GM12873 (cell line): ENCODE results near the gene MYH6.

ENCODE experiments used
- CTCF ChIP-seq: IDR thresholded peaks from 2 replicates; pipeline ENCODE4 v1.5.1; 2012; ENCODE audit warnings: low read depth, mild to moderate bottlenecking, moderate library complexity, low read length, control low read depth; ENCODE audit not compliant: insufficient read depth; ENCODE audit errors: missing control alignments

The MYH6 gene

GRCh38 chr14:23364164-23365035 is 43.7 kb downstream of the MYH6 start:
- TF ChIP-seq CTCF: no peak

GRCh38 chr14:23362200-23362599 is 45.9 kb downstream of the MYH6 start:
- TF ChIP-seq CTCF: no peak

GRCh38 chr14:23361763-23362162 is 46.3 kb downstream of the MYH6 start:
- no peak for TF ChIP-seq CTCF

GRCh38 chr14:23361320-23361719 is 46.8 kb downstream of the MYH6 start:
- no peak for TF ChIP-seq CTCF

- no peak for TF ChIP-seq CTCF
Observed at GRCh38 chr14:23360496-23360895, 47.6 kb downstream of the MYH6 start.

GRCh38 chr14:23359722-23360447 is 48.2 kb downstream of the MYH6 start:
- TF ChIP-seq CTCF: no peak

GRCh38 chr14:23359167-23359626 is 48.9 kb downstream of the MYH6 start:
- no peak for TF ChIP-seq CTCF
